Right lobe of liver (tissue), 4 donors: Measurements from ENCODE around the gene PYDC2.

Source experiments
- POLR2A ChIP-seq: fragments of 450-650 bp; IDR thresholded peaks from one replicate; pipeline ENCODE4 v1.6.1; 2017; ENCODE audit warnings: antibody characterized with exemption, mild to moderate bottlenecking
- TF ChIP-seq, protein P1 (sequence below), 4 donors: fragments of 200-600 bp in 3 of 4; fragments of 450-650 bp in 1 of 4; IDR thresholded peaks; one replicate each; pipeline versions ENCODE4 v1.5.1 to v1.8.0; 2016 to 2022; ENCODE audit warnings: antibody characterized with exemption in 4 of 4, mild to moderate bottlenecking in 2 of 4
- donor health status: DM: no; HTN: no; CAD: no.
- donor health status: DM: no; HTN: no; CAD: no.
- donor health status: DM: no; HTN: yes; CAD: no.

DNA sequence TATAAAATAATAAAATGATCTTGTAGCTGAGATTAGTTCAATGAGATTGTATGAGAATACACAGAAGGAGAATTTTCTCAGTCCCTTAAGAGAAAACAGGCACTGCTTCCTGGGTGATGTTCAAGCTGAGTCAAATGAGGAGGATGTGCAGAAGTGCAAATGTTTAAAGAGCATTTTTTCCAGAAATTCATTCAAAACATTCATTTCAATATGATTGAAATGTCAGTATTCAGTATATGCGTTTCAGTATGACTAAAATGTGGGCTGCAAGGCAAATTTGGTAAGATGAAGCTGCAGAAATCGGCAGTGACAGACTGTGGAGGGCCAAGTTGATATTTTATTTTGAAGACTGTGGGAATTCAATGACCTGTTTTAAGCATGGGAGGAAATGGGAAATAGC, 19.3 kb upstream of the PYDC2 start:
- TF ChIP-seq, protein P1, sequence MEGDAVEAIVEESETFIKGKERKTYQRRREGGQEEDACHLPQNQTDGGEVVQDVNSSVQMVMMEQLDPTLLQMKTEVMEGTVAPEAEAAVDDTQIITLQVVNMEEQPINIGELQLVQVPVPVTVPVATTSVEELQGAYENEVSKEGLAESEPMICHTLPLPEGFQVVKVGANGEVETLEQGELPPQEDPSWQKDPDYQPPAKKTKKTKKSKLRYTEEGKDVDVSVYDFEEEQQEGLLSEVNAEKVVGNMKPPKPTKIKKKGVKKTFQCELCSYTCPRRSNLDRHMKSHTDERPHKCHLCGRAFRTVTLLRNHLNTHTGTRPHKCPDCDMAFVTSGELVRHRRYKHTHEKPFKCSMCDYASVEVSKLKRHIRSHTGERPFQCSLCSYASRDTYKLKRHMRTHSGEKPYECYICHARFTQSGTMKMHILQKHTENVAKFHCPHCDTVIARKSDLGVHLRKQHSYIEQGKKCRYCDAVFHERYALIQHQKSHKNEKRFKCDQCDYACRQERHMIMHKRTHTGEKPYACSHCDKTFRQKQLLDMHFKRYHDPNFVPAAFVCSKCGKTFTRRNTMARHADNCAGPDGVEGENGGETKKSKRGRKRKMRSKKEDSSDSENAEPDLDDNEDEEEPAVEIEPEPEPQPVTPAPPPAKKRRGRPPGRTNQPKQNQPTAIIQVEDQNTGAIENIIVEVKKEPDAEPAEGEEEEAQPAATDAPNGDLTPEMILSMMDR (IDR thresholded peaks at IDR 0.05) = no peak
- no peak for TF ChIP-seq POLR2A
